Mucosa of stomach (tissue), 1 donor: ENCODE results near the gene KRTAP4-4.
"Not testable (repeated sequence)": the region's sequence is repeated elsewhere in the genome, so short reads cannot be mapped to it uniquely, and the experiment has no call there.

Experiments used
- H3K27me3 ChIP-seq: one replicate; pipeline ENCODE4 v1.7.0; 2013; ENCODE audit warnings: mild to moderate bottlenecking, low read length; ENCODE audit not compliant: control insufficient read depth, insufficient read depth
- H3K36me3 ChIP-seq: one replicate; pipeline ENCODE4 v1.7.0; 2013; ENCODE audit warnings: low read length; ENCODE audit not compliant: control insufficient read depth, insufficient read depth
- H3K4me1 ChIP-seq: one replicate; pipeline ENCODE4 v1.7.0; 2013; ENCODE audit warnings: mild to moderate bottlenecking, low read length; ENCODE audit not compliant: control insufficient read depth, insufficient read depth
- H3K4me3 ChIP-seq: one replicate; pipeline ENCODE4 v1.7.0; 2013; ENCODE audit warnings: low read length
- H3K9ac ChIP-seq: one replicate; pipeline ENCODE4 v1.7.0; 2013; ENCODE audit warnings: mild to moderate bottlenecking, low read length, moderate library complexity
- H3K9me3 ChIP-seq: one replicate; pipeline ENCODE4 v1.7.0; 2013; ENCODE audit warnings: mild to moderate bottlenecking, low read length, moderate library complexity; ENCODE audit not compliant: control insufficient read depth
- donor health status: Pancreatic carcinoma.

Gene KRTAP4-4

GRCh38 chr17:41176744-41177387 is 16.3 kb upstream of the KRTAP4-4 start:
- no peak overlapping the region for H3K4me3 ChIP-seq
- no peaks in the 10 kb centered on the region for H3K36me3 ChIP-seq
- H3K9ac ChIP-seq, result no peak overlapping the region
- H3K9me3 ChIP-seq, result no peaks in the 10 kb centered on the region
- H3K4me1 ChIP-seq, result no peaks in the 10 kb centered on the region
- H3K27me3 ChIP-seq, result peaks cover 4% of the 10 kb centered on the region

GRCh38 chr17:41171886-41172285 is 11.3 kb upstream of the KRTAP4-4 start:
- H3K4me3 ChIP-seq, result no peak overlapping the region
- H3K9me3 ChIP-seq, result no peaks in the 10 kb centered on the region
- no peaks in the 10 kb centered on the region for H3K36me3 ChIP-seq
- no peaks in the 10 kb centered on the region for H3K27me3 ChIP-seq
- no peaks in the 10 kb centered on the region for H3K4me1 ChIP-seq
- H3K9ac ChIP-seq, result no peak overlapping the region

GRCh38 chr17:41168121-41168520 is 7.6 kb upstream of the KRTAP4-4 start, which contains the start of gene KRTAP4-3:
TSS of gene KRTAP4-3 (minus strand) at chr17:41168221. CDS start at chr17:41168172, 49 bp downstream.
- Histone ChIP-seq H3K9me3 (no peaks in the 10 kb centered on the region), H3K4me3 (no peak within 1 kb of the TSS), H3K27me3 (no peaks in the 10 kb centered on the region), H3K4me1 (no peaks in the 10 kb centered on the region), H3K36me3 (no peaks in the 10 kb centered on the region), H3K9ac (no peak within 1 kb of the TSS)

GRCh38 chr17:41167561-41167960 is 7.0 kb upstream of the KRTAP4-4 start:
- Histone ChIP-seq H3K4me1 (no peaks in the 10 kb centered on the region), H3K4me3 (no peak overlapping the region), H3K36me3 (no peaks in the 10 kb centered on the region), H3K27me3 (no peaks in the 10 kb centered on the region), H3K9ac (no peak overlapping the region), H3K9me3 (no peaks in the 10 kb centered on the region)

GRCh38 chr17:41163828-41164227 is 3.3 kb upstream of the KRTAP4-4 start:
- H3K27me3 ChIP-seq, result no peaks in the 10 kb centered on the region
- no peak overlapping the region for H3K9ac ChIP-seq
- H3K36me3 ChIP-seq, result no peaks in the 10 kb centered on the region
- no peak overlapping the region for H3K4me3 ChIP-seq
- H3K4me1 ChIP-seq, result no peaks in the 10 kb centered on the region
- H3K9me3 ChIP-seq, result no peaks in the 10 kb centered on the region

- not testable (repeated sequence) for H3K36me3 ChIP-seq, H3K4me1 ChIP-seq, H3K4me3 ChIP-seq, H3K9ac ChIP-seq, H3K9me3 ChIP-seq, H3K27me3 ChIP-seq
These were observed 358 bp downstream of the KRTAP4-4 start for GRCh38 chr17:41160190-41160589.

GRCh38 chr17:41153856-41154255 is 6.7 kb downstream of the KRTAP4-4 start:
- H3K9ac ChIP-seq, result no peak overlapping the region
- no peak overlapping the region for H3K4me3 ChIP-seq
- H3K4me1 ChIP-seq, result no peaks in the 10 kb centered on the region
- H3K36me3 ChIP-seq, result no peaks in the 10 kb centered on the region
- no peaks in the 10 kb centered on the region for H3K9me3 ChIP-seq
- no peaks in the 10 kb centered on the region for H3K27me3 ChIP-seq

- Histone ChIP-seq H3K36me3 (no peaks in the 10 kb centered on the region), H3K4me1 (no peaks in the 10 kb centered on the region), H3K27me3 (no peaks in the 10 kb centered on the region), H3K9me3 (no peaks in the 10 kb centered on the region), H3K9ac (no peak overlapping the region), H3K4me3 (no peak overlapping the region)
These were observed 9.0 kb downstream of the KRTAP4-4 start for GRCh38 chr17:41151525-41151924.

GRCh38 chr17:41150026-41150425 is 10.5 kb downstream of the KRTAP4-4 start:
- Histone ChIP-seq H3K4me3 (no peak overlapping the region), H3K36me3 (no peaks in the 10 kb centered on the region), H3K9me3 (no peaks in the 10 kb centered on the region), H3K27me3 (no peaks in the 10 kb centered on the region), H3K9ac (no peak overlapping the region), H3K4me1 (no peaks in the 10 kb centered on the region)

GRCh38 chr17:41149652-41149985 is 10.9 kb downstream of the KRTAP4-4 start, which contains the start of gene KRTAP4-5:
TSS of gene KRTAP4-5 (minus strand) at chr17:41149825. CDS start at chr17:41149767, 58 bp downstream.
- no peaks in the 10 kb centered on the region for H3K27me3 ChIP-seq

GRCh38 chr17:41148971-41149651 is 11.4 kb downstream of the KRTAP4-4 start:
- not testable (repeated sequence) for H3K9me3 ChIP-seq, H3K9ac ChIP-seq, H3K36me3 ChIP-seq, H3K27me3 ChIP-seq, H3K4me1 ChIP-seq, H3K4me3 ChIP-seq

More at GRCh38 chr17:41149652-41149985, 10.9 kb downstream of the KRTAP4-4 start, which contains the start of gene KRTAP4-5:
- no peaks in the 10 kb centered on the region for H3K4me1 ChIP-seq
- H3K36me3 ChIP-seq, result no peaks in the 10 kb centered on the region
- no peaks in the 10 kb centered on the region for H3K9me3 ChIP-seq
- no peak within 1 kb of the TSS for H3K4me3 ChIP-seq
- H3K9ac ChIP-seq, result no peak within 1 kb of the TSS

- Histone ChIP-seq H3K4me3 (no peak overlapping the region), H3K27me3 (no peaks in the 10 kb centered on the region), H3K9ac (no peak overlapping the region), H3K9me3 (no peaks in the 10 kb centered on the region), H3K36me3 (no peaks in the 10 kb centered on the region), H3K4me1 (no peaks in the 10 kb centered on the region)
These were observed 12.9 kb downstream of the KRTAP4-4 start for GRCh38 chr17:41147531-41148204.
